ENCODE data around the gene PLEKHF1. TPM values are rescaled to one million over a fixed set of nuclear protein-coding genes. Genes with fewer than 3 reads are reported as not detected.

The PLEKHF1 gene
- total and polyA plus RNA-seq, 2 donors (not counting 1 experiment from before 2014, with no cell fraction given) = 5.2 to 72.5 TPM

- H3K4me1 ChIP-seq (ENCODE audit: control insufficient read depth, extremely low read depth, insufficient read depth, low read length) = peaks cover 7% of the 10 kb centered on the region
- no peaks in the 10 kb centered on the region for H3K9me3 ChIP-seq (ENCODE audit: control insufficient read depth, insufficient read depth, low read depth, low read length)
- no peak overlapping the region for H2AFZ ChIP-seq (ENCODE audit: low read length)
- no peak overlapping the region for H3K9ac ChIP-seq (ENCODE audit: insufficient read depth, low read length)
- no peak for DNase-seq (ENCODE audit: low read depth in 2 of 2)
- peaks cover 10% of the 10 kb centered on the region for H3K36me3 ChIP-seq (ENCODE audit: control insufficient read depth, insufficient read depth, low read length)
- no peaks in the 10 kb centered on the region for H3K27me3 ChIP-seq (ENCODE audit: control insufficient read depth, insufficient read depth, low read length)
- no peak overlapping the region for H3K4me3 ChIP-seq (replicated peaks in 1 of 4; ENCODE audit: control extremely low read depth in 1 of 4, insufficient read depth in 1 of 4, low read depth in 3 of 4, low read length in 4 of 4)
- TF ChIP-seq EZH2 (IDR thresholded peaks at IDR 0.05; ENCODE audit: low read length, missing control alignments) (no peak), CTCF (conservative IDR thresholded peaks at IDR 0.05 in 1 of 2, IDR thresholded peaks at IDR 0.05 in 1 of 2; ENCODE audit: low read depth in 1 of 2, low read length in 2 of 2) (no peak)
- H3K4me2 ChIP-seq (ENCODE audit: extremely low read depth, insufficient read depth, low read length) = no peak overlapping the region
- no peaks in the 10 kb centered on the region for H3K79me2 ChIP-seq (ENCODE audit: control insufficient read depth, insufficient read depth, low read length)
- no peak overlapping the region for H3K27ac ChIP-seq (ENCODE audit: insufficient read depth, low read length)
- H4K20me1 ChIP-seq (ENCODE audit: control insufficient read depth, extremely low read depth, insufficient read depth, low read length) = no peaks in the 10 kb centered on the region
These were observed 14.4 kb downstream of the PLEKHF1 start for GRCh38 chr19:29679598-29680210.

DNA sequence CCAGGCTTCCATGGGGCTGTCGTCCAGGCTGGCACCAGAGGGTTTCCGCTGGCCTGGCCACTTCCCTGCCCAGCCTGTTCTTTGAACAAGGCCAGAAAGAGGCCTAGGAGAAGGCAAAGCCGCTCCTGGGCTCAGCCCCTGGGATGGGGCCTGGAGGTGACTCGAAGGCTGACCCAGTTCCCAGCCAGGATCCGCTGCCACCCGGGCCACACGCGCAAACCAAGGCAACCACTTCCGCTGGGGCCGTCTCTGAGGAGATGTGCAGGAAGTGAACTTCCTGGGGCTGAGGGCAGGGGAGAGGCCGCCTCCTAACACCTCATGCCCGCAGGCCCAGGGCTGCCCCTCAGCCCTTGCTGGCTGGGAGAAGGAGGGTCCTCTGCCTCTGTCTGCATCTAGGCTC is 15.2 kb downstream of the PLEKHF1 start:
- no peaks in the 10 kb centered on the region for H3K79me2 ChIP-seq (ENCODE audit: control insufficient read depth, insufficient read depth, low read length)
- H3K27ac ChIP-seq (ENCODE audit: insufficient read depth, low read length) = no peak overlapping the region
- H3K9ac ChIP-seq (ENCODE audit: insufficient read depth, low read length) = no peak overlapping the region
- no peaks in the 10 kb centered on the region for H3K9me3 ChIP-seq (ENCODE audit: control insufficient read depth, insufficient read depth, low read depth, low read length)
- peaks cover 4% of the 10 kb centered on the region for H3K36me3 ChIP-seq (ENCODE audit: control insufficient read depth, insufficient read depth, low read length)
- H2AFZ ChIP-seq (ENCODE audit: low read length) = no peak overlapping the region
- no peak overlapping the region for H3K4me3 ChIP-seq (replicated peaks in 1 of 4; ENCODE audit: control extremely low read depth in 1 of 4, insufficient read depth in 1 of 4, low read depth in 3 of 4, low read length in 4 of 4)
- no peak for DNase-seq (ENCODE audit: low read depth in 2 of 2)
- TF ChIP-seq EZH2 (IDR thresholded peaks at IDR 0.05; ENCODE audit: low read length, missing control alignments) = no peak
- TF ChIP-seq CTCF (conservative IDR thresholded peaks at IDR 0.05 in 1 of 2, IDR thresholded peaks at IDR 0.05 in 1 of 2; ENCODE audit: low read depth in 1 of 2, low read length in 2 of 2) = no peak
- H4K20me1 ChIP-seq (ENCODE audit: control insufficient read depth, extremely low read depth, insufficient read depth, low read length) = no peaks in the 10 kb centered on the region
- H3K4me1 ChIP-seq (ENCODE audit: control insufficient read depth, extremely low read depth, insufficient read depth, low read length) = peaks cover 7% of the 10 kb centered on the region
- no peaks in the 10 kb centered on the region for H3K27me3 ChIP-seq (ENCODE audit: control insufficient read depth, insufficient read depth, low read length)
- no peak overlapping the region for H3K4me2 ChIP-seq (ENCODE audit: extremely low read depth, insufficient read depth, low read length)

DNA sequence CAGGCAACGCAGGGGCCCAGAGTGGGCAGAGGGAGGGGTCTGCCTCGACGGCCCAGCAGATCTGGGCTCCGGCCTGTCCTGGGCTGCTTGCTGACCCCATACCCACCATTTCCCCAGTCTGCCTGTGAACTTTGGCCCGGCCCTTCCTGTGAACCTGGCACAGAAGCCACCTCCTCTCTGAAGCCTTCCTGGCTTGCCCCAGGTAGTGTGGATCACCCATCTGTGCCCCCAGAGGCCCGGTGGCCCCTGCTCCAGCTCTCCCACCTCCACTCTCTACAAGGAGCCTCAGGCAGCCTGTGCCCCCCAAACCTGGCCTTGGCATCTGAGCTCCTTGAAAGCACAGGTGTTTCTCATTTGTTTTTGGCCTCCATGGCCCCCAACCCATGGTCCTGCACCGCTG is 15.7 kb downstream of the PLEKHF1 start:
- TF ChIP-seq CTCF (conservative IDR thresholded peaks at IDR 0.05 in 1 of 2, IDR thresholded peaks at IDR 0.05 in 1 of 2; ENCODE audit: low read depth in 1 of 2, low read length in 2 of 2) (no peak), EZH2 (IDR thresholded peaks at IDR 0.05; ENCODE audit: low read length, missing control alignments) (no peak)

More for the DNA sequence above, 15.7 kb downstream of the PLEKHF1 start:
- Histone ChIP-seq H3K27ac (ENCODE audit: insufficient read depth, low read length) (no peak overlapping the region), H4K20me1 (ENCODE audit: control insufficient read depth, extremely low read depth, insufficient read depth, low read length) (no peaks in the 10 kb centered on the region), H3K4me2 (ENCODE audit: extremely low read depth, insufficient read depth, low read length) (no peak overlapping the region), H3K9ac (ENCODE audit: insufficient read depth, low read length) (no peak overlapping the region), H3K36me3 (ENCODE audit: control insufficient read depth, insufficient read depth, low read length) (peaks cover 1% of the 10 kb centered on the region), H3K4me1 (ENCODE audit: control insufficient read depth, extremely low read depth, insufficient read depth, low read length) (peaks cover 7% of the 10 kb centered on the region), H2AFZ (ENCODE audit: low read length) (no peak overlapping the region), H3K9me3 (ENCODE audit: control insufficient read depth, insufficient read depth, low read depth, low read length) (no peaks in the 10 kb centered on the region), H3K4me3 (replicated peaks in 1 of 4; ENCODE audit: control extremely low read depth in 1 of 4, insufficient read depth in 1 of 4, low read depth in 3 of 4, low read length in 4 of 4) (no peak overlapping the region), H3K79me2 (ENCODE audit: control insufficient read depth, insufficient read depth, low read length) (no peaks in the 10 kb centered on the region), H3K27me3 (ENCODE audit: control insufficient read depth, insufficient read depth, low read length) (no peaks in the 10 kb centered on the region)
- no peak for DNase-seq (ENCODE audit: low read depth in 2 of 2)

Data from fibroblast of lung (primary cell).